LNCaP clone FGC (cell line): Measurements from ENCODE around the gene SULT2A1.

Experiments
- DNase-seq: peaks from one replicate; pipeline ENCODE4 v3.0.0-alpha.2; 2011; ENCODE audit warnings: low read depth
- H3K4me3 ChIP-seq: 2 replicates; pipeline ENCODE4 v1.5.1; 2011; ENCODE audit warnings: mild to moderate bottlenecking, low read depth, low read length, control low read depth
- TF ChIP-seq, protein P1 (sequence below): IDR thresholded peaks from 2 replicates; pipeline ENCODE4 v1.5.1; 2012; ENCODE audit warnings: mild to moderate bottlenecking; ENCODE audit not compliant: control insufficient read depth, insufficient read depth; ENCODE audit errors: extremely low read depth

Gene SULT2A1

DNA sequence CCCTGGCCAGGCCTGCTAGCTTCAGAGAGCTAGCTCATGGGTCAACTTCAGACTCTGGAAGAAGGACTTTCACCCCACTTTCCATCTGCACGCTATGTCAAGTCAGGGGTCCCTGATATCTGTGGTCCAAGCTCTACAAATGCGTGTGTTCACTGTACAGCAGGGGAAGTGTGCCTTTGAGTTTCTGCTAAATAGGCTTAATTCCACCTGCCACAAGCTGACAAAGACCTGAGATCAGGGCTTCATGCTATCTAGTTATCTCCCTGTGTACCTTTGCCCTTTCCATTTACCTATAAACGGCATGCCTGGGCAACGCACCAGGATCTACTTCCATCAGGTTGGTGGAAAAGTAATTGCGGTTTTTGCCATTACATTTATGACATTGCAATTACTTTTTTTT lies 10.7 kb upstream of the SULT2A1 start:
- no peak for DNase-seq
- TF ChIP-seq, protein P1, sequence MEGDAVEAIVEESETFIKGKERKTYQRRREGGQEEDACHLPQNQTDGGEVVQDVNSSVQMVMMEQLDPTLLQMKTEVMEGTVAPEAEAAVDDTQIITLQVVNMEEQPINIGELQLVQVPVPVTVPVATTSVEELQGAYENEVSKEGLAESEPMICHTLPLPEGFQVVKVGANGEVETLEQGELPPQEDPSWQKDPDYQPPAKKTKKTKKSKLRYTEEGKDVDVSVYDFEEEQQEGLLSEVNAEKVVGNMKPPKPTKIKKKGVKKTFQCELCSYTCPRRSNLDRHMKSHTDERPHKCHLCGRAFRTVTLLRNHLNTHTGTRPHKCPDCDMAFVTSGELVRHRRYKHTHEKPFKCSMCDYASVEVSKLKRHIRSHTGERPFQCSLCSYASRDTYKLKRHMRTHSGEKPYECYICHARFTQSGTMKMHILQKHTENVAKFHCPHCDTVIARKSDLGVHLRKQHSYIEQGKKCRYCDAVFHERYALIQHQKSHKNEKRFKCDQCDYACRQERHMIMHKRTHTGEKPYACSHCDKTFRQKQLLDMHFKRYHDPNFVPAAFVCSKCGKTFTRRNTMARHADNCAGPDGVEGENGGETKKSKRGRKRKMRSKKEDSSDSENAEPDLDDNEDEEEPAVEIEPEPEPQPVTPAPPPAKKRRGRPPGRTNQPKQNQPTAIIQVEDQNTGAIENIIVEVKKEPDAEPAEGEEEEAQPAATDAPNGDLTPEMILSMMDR, result no peak
- H3K4me3 ChIP-seq, result no peak overlapping the region

DNA sequence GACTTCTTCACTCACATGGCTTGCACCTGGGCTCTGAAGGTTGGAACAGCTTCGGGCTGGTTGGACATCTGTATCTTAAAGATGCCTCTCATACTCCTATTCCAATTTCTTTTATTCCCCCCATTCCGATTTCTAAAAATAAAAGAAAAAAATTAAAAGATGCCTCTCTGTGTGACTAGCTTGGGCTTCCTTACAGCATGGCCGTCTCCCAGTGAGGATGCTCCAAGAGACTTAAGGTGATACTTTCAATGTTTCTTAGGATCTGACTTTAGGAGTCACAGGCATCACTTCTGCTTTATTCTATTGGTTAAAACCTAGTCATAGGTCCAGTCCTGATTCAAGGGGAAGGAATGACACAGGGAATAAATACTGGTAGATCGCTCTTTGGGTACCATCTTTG lies 9.9 kb upstream of the SULT2A1 start:
- no peak overlapping the region for H3K4me3 ChIP-seq
- no peak for DNase-seq
- TF ChIP-seq, protein P1, result no peak

DNA sequence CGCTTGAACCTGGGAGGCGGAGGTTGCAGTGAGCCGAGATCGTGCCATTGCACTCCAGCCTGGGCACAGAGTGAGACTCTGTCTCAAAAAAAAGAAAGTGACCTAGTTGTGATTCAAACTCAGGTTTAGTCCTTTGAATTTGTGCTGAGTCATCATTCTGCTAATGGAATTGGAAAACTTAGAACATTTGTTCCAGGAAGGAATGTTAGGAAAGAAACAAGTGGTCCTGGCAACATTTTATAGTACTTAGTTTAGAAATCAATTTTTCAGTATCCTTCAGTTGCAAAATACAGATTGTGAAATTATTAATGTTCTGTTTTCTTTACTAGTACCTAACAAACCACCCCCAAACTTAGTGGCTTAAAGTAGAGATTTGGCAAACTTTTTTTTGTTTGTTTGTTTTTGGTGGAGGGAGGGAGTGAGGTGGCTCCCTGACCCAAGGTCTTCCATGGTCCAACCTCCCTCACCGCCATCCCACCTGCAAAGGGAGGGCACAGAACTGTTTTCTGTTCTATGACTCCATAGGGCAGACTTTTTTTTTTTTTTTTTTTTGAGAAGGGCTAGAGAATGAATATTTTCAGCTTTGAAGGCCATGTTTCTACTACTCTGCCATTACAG lies 9.2 kb upstream of the SULT2A1 start:
- TF ChIP-seq, protein P1, result no peak
- no peak overlapping the region for H3K4me3 ChIP-seq
- DNase-seq, result no peak

DNA sequence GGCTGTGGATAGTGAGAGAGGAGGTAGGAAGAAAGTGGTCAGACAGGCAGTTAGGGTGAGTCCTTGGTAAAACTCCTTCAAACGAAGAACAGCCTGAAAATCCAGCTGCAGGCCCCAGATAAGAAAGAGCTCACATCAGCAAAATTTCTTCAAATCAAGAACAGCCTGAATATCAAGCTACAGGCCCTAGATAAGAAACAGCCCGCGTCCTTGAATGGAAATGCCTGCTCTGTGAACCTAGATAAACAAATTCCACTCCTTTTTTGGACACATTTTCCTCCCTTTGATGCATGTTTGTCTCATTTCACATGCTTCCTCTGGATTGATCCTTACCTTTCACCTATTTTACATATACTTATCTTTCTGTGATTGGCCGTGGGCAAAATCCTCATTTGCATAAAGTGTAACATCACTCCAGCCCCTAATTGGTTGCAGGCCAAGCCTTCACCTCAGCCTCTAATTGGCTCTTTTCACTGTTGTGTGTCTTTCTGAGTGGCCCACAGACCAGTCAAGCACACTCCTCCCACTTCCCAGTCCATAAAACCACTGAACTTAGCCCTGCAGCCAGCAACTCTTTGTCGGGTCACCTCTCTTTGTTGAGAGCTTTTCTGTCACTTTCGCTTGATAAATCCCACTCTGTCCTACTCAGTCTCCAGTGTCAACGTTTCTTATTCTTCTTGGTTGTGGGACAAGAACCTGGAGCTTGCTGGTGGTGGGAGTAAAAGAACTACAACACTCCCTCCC lies 6.0 kb upstream of the SULT2A1 start:
- no peak for DNase-seq
- TF ChIP-seq, protein P1, result no peak
- H3K4me3 ChIP-seq, result no peak overlapping the region

DNA sequence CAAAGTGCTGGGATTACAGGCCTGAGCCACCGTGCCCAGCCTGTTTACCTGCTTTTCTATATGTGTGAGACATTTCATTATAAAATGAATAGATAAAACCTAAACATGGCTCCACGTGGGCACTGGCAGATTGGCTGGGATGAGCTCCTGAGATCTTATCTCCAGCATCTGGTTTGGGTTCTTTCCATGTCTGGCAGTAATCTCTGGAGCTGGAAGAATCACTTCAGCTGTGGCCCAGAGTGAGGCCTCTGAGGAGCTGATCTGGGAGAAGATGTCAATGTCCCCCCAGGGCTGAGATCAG lies 5.5 kb upstream of the SULT2A1 start:
- H3K4me3 ChIP-seq, result no peak overlapping the region
- DNase-seq, result no peak
- TF ChIP-seq, protein P1, result no peak

DNA sequence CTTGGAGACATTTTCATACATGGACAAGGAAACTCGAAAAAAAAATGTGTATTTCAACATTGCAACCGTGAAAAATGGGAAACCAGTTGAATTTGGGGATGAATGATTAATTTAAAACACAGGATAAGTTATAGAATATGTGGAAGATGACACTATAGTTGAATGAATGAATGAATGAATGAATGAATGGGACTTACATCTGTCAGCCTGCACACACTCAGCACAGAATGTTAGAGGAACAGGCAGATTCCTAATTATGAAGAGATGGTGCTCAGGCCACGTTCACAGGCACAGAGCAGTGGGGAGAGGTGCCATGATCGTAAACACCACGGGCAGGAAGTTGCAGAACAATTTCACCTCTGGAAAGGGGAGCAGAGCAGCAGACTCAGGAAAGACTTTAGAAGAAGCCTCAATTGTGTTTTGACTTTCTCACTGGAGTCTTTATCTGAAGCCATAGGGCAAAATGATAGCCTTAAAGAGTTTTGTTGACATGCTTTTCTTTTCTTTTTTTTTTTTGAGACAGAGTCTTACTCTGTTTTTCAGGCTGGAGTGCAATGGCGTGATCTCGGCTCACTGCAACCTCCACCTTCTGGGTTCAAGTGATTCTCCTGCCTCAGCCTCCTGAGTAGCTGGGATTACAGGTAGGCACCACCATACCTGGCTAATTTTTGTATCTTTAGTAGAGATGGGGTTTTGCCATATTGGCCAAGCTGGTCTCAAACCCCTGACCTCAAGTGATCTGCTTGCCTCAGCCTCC lies 4.9 kb upstream of the SULT2A1 start:
- no peak for DNase-seq
- TF ChIP-seq, protein P1, result no peak
- H3K4me3 ChIP-seq, result no peak overlapping the region

DNA sequence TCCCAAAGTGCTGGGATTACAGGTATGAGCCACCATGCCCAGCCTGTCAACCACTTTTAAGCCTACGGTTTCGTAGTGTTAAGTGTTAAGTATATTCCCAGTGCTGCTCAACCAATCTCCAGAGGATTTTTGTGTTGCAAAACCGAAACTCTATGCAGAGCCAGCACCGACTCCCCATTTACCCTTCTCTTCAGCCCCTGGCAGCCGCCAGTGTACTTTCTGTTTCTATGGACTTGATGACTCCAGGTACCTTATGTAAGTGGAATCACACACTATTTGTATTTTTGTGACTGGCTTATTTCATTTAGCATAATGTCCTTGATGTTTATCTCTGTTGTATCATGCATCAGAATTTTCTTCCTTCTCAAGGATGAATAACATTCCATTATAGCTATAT lies 1.1 kb downstream of the SULT2A1 start:
- TF ChIP-seq, protein P1, result no peak
- no peak overlapping the region for H3K4me3 ChIP-seq
- no peak for DNase-seq
